Uterus (tissue), 2 donors: ENCODE results near the gene NFE2L1.

Experiments used
- CTCF ChIP-seq, 4 experiments: fragments of 200-600 bp in 2 of 4; fragments of 450-650 bp in 2 of 4; sonication (generic) in 2 of 4; IDR thresholded peaks; one replicate each; pipeline ENCODE4 v1.5.1; 2016 to 2019; ENCODE audit warnings: antibody characterized with exemption in 4 of 4, mild to moderate bottlenecking in 2 of 4, moderate library complexity in 1 of 4
- POLR2A ChIP-seq, 2 donors: fragments of 450-650 bp; IDR thresholded peaks; one replicate each; pipeline ENCODE4 v1.6.1; 2016; ENCODE audit warnings: antibody characterized with exemption in 2 of 2, mild to moderate bottlenecking in 1 of 2, moderate library complexity in 1 of 2

- no peak for TF ChIP-seq POLR2A (IDR thresholded peaks at IDR 0.05)
- no peak for TF ChIP-seq CTCF (IDR thresholded peaks at IDR 0.05)
These were observed 18.5 kb downstream of the NFE2L1 start for GRCh38 chr17:48066656-48067055.
